Vagina (tissue), 2 donors: Measurements from ENCODE around the gene ST8SIA1. TPM values are rescaled to one million over a fixed set of nuclear protein-coding genes. Genes with fewer than 3 reads are reported as not detected.

Experiments used
- DNase-seq, 2 donors: peaks; one replicate each; pipeline ENCODE4 v3.0.0-alpha.2; 2017; ENCODE audit errors: extremely low spot score in 2 of 2
- H3K27ac ChIP-seq: fragments of 200-600 bp; sonication (generic); one replicate; pipeline ENCODE4 v1.5.1; 2019
- H3K27me3 ChIP-seq: fragments of 200-600 bp; sonication (generic); one replicate; pipeline ENCODE4 v1.5.1; 2019
- H3K36me3 ChIP-seq, 2 donors: fragments of 200-600 bp; sonication (generic); one replicate each; pipeline ENCODE4 v1.5.1; 2017 to 2019
- H3K4me1 ChIP-seq: fragments of 200-600 bp; sonication (generic); one replicate; pipeline ENCODE4 v1.5.1; 2019
- H3K4me3 ChIP-seq, 2 donors: fragments of 200-600 bp; sonication (generic); 1 replicate in 1 of 2; 2 replicates in 1 of 2; pipeline ENCODE4 v1.5.1; 2016 to 2019
- H3K9me3 ChIP-seq: fragments of 200-600 bp; sonication (generic); one replicate; pipeline ENCODE4 v1.5.1; 2019
- CTCF ChIP-seq, 3 experiments: fragments of 450-650 bp in 2 of 3; fragments of 200-600 bp in 1 of 3; sonication (generic) in 1 of 3; IDR thresholded peaks; one replicate each; pipeline ENCODE4 v1.5.1; 2017 to 2019; ENCODE audit warnings: antibody characterized with exemption in 3 of 3, mild to moderate bottlenecking in 2 of 3, moderate library complexity in 2 of 3
- POLR2A ChIP-seq, 2 donors: fragments of 450-650 bp; IDR thresholded peaks; one replicate each; pipeline ENCODE4 v1.6.1; 2017; ENCODE audit warnings: antibody characterized with exemption in 2 of 2, mild to moderate bottlenecking in 2 of 2, moderate library complexity in 2 of 2
- POLR2AphosphoS5 ChIP-seq, 2 donors: sonication (generic); formaldehyde crosslinking; IDR thresholded peaks; one replicate each; pipeline ENCODE4 v1.9.0; 2017; ENCODE audit warnings: antibody characterized with exemption in 2 of 2, mild to moderate bottlenecking in 2 of 2, low read depth in 1 of 2; ENCODE audit not compliant: insufficient read depth in 1 of 2
- intact Hi-C: fragments of 100-400 bp; cut with DNase I; formaldehyde crosslinking; loops from one replicate; pipeline ENCODE4 v1.15.1; 2023
- total RNA-seq: library from RNA; depleted of rRNA; stranded (reverse); fragments of >200 nt; gene quantifications from one replicate; pipeline ENCODE4 v1.2.3, GENCODE V29; 2016

Gene ST8SIA1
- total RNA-seq, 1 donor from 2014 or later, result 5.2 TPM

- intact Hi-C loops, result loop anchor here (2.0 kb wide), 1 partner anchor 44 kb away; no protein-coding TSS in a partner anchor
- Histone ChIP-seq H3K27ac (no peak overlapping the region), H3K36me3 (no peaks in the 10 kb centered on the region), H3K4me3 (no peak overlapping the region), H3K9me3 (no peaks in the 10 kb centered on the region), H3K4me1 (no peaks in the 10 kb centered on the region), H3K27me3 (no peaks in the 10 kb centered on the region)
- DNase-seq, result no peak
- TF ChIP-seq CTCF (IDR thresholded peaks at IDR 0.05) (no peak), POLR2AphosphoS5 (IDR thresholded peaks at IDR 0.05; ENCODE audit: insufficient read depth in 1 of 2, low read depth in 1 of 2) (no peak), POLR2A (IDR thresholded peaks at IDR 0.05) (no peak)
Observed at GRCh38 chr12:22180705-22181104, 153.8 kb downstream of the ST8SIA1 start.

- DNase-seq, result no peak
Observed at GRCh38 chr12:22173177-22173576, 161.3 kb downstream of the ST8SIA1 start.

GRCh38 chr12:22172501-22172900 is 162.0 kb downstream of the ST8SIA1 start:
- Histone ChIP-seq H3K4me1 (no peaks in the 10 kb centered on the region), H3K36me3 (no peaks in the 10 kb centered on the region), H3K4me3 (no peak overlapping the region), H3K9me3 (no peaks in the 10 kb centered on the region), H3K27me3 (no peaks in the 10 kb centered on the region), H3K27ac (no peak overlapping the region)
- no peak for DNase-seq
- TF ChIP-seq POLR2AphosphoS5 (IDR thresholded peaks at IDR 0.05; ENCODE audit: insufficient read depth in 1 of 2, low read depth in 1 of 2) (no peak), POLR2A (IDR thresholded peaks at IDR 0.05) (no peak), CTCF (IDR thresholded peaks at IDR 0.05) (no peak)
- intact Hi-C loops, result no loop called here

More at GRCh38 chr12:22173177-22173576, 161.3 kb downstream of the ST8SIA1 start:
- H3K36me3 ChIP-seq, result no peaks in the 10 kb centered on the region
- H3K27me3 ChIP-seq, result no peaks in the 10 kb centered on the region
- no peak overlapping the region for H3K4me3 ChIP-seq
- H3K27ac ChIP-seq, result no peak overlapping the region
- no peaks in the 10 kb centered on the region for H3K4me1 ChIP-seq
- no peaks in the 10 kb centered on the region for H3K9me3 ChIP-seq
- intact Hi-C loops, result no loop called here
- no peak for TF ChIP-seq POLR2A (IDR thresholded peaks at IDR 0.05)
- TF ChIP-seq POLR2AphosphoS5 (IDR thresholded peaks at IDR 0.05; ENCODE audit: insufficient read depth in 1 of 2, low read depth in 1 of 2), result no peak
- TF ChIP-seq CTCF (IDR thresholded peaks at IDR 0.05), result no peak

GRCh38 chr12:22169376-22169775 is 165.1 kb downstream of the ST8SIA1 start:
- Histone ChIP-seq H3K27ac (no peak overlapping the region), H3K27me3 (no peaks in the 10 kb centered on the region), H3K36me3 (no peaks in the 10 kb centered on the region), H3K4me1 (no peaks in the 10 kb centered on the region), H3K4me3 (no peak overlapping the region), H3K9me3 (no peaks in the 10 kb centered on the region)
- TF ChIP-seq POLR2A (IDR thresholded peaks at IDR 0.05), result no peak
- no peak for TF ChIP-seq POLR2AphosphoS5 (IDR thresholded peaks at IDR 0.05; ENCODE audit: insufficient read depth in 1 of 2, low read depth in 1 of 2)
- TF ChIP-seq CTCF (IDR thresholded peaks at IDR 0.05), result no peak
- intact Hi-C loops, result no loop called here
- no peak for DNase-seq

- TF ChIP-seq POLR2AphosphoS5 (IDR thresholded peaks at IDR 0.05; ENCODE audit: insufficient read depth in 1 of 2, low read depth in 1 of 2) (no peak), CTCF (IDR thresholded peaks at IDR 0.05) (no peak), POLR2A (IDR thresholded peaks at IDR 0.05) (no peak)
- no peaks in the 10 kb centered on the region for H3K27me3 ChIP-seq
- no peak overlapping the region for H3K27ac ChIP-seq
- no peaks in the 10 kb centered on the region for H3K9me3 ChIP-seq
- no peaks in the 10 kb centered on the region for H3K4me1 ChIP-seq
- H3K4me3 ChIP-seq, result no peak overlapping the region
- no peaks in the 10 kb centered on the region for H3K36me3 ChIP-seq
- intact Hi-C loops, result no loop called here
- DNase-seq, result no peak
Observed at GRCh38 chr12:22164139-22164538, 170.4 kb downstream of the ST8SIA1 start.
